ENCODE data around the gene RTN4.

DNA sequence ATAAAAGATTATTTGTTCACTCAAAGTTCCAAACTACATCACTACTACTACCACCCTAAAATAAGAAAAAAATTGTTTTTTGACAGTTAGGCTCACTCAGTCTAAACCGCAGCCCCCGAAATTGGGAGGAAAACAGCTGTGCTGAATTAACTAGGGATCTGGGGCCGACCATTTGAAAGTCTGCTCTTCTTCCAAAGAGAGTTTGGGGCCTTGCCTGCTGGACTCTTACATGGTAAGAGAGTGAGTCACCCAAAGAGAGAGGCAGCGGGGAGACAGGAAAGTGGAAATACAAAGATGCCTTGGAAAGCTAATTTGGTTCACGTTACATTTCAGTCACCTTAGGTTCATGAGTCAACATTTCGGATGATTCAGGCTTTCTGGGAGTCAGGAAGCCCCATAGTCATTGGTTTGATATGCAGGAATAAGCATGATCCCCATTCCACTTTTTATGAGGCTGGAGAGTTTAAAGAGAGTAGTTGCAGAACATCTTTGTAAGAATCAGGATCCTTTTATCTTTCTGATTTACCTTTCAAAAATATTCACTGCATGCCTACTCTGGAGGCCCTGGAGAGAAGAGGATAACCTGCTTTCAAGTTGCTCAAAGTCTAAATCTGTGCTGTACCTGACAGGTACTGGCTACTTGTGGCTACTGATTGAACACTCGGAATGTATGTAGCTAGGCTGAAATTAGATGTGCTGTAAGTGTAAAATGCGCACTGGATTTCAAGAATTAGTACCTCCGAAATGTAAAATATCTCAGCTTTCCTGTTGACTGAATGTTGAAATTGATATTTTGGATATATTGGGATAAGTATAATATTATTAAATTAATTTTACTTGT lies 995 bp upstream of the RTN4 start:
- TF ChIP-seq, protein P1, sequence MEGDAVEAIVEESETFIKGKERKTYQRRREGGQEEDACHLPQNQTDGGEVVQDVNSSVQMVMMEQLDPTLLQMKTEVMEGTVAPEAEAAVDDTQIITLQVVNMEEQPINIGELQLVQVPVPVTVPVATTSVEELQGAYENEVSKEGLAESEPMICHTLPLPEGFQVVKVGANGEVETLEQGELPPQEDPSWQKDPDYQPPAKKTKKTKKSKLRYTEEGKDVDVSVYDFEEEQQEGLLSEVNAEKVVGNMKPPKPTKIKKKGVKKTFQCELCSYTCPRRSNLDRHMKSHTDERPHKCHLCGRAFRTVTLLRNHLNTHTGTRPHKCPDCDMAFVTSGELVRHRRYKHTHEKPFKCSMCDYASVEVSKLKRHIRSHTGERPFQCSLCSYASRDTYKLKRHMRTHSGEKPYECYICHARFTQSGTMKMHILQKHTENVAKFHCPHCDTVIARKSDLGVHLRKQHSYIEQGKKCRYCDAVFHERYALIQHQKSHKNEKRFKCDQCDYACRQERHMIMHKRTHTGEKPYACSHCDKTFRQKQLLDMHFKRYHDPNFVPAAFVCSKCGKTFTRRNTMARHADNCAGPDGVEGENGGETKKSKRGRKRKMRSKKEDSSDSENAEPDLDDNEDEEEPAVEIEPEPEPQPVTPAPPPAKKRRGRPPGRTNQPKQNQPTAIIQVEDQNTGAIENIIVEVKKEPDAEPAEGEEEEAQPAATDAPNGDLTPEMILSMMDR (IDR thresholded peaks at IDR 0.05) = no peak
- no peak for TF ChIP-seq POLR2A (IDR thresholded peaks at IDR 0.05)

Measured in body of pancreas (tissue), 4 donors.